Naive thymus-derived CD4-positive, alpha-beta T cell (primary cell): ENCODE results near the gene NSD2. TPM values are rescaled to one million over a fixed set of nuclear protein-coding genes. Genes with fewer than 3 reads are reported as not detected.

Experiments used
- ATAC-seq: fragments of 150-1000 bp; cut with Tn5 transposase; 2 replicates; pipeline ENCODE4 v1.10.0; 2021; ENCODE audit warnings: mild to moderate bottlenecking, moderate library complexity
- CTCF ChIA-PET: fragments of 350-600 bp; sonication (Branson Sonifier 250); formaldehyde crosslinking; loops from one replicate; lab custom pipeline; 2021; ENCODE audit warnings: antibody characterized with exemption; lab: Charles Lee
- POLR2A ChIA-PET: fragments of 350-600 bp; sonication (Branson Sonifier 250); formaldehyde crosslinking; loops from one replicate; lab custom pipeline; 2021; ENCODE audit warnings: antibody characterized with exemption, inconsistent platforms; lab: Charles Lee
- DNase-seq, 9 donors: peaks; one replicate each; pipeline versions ENCODE4 v3.0.0 to v3.0.0-alpha.2; 2020 to 2022; ENCODE audit warnings: mixed read lengths in 1 of 9
- H3K27ac ChIP-seq: one replicate; pipeline ENCODE4 v1.7.0; 2013; ENCODE audit warnings: mild to moderate bottlenecking, low read depth, low read length, moderate library complexity
- H3K27me3 ChIP-seq, 2 donors: one replicate each; pipeline ENCODE4 v1.7.0; 2013; ENCODE audit warnings: low read length in 2 of 2, mild to moderate bottlenecking in 2 of 2, moderate library complexity in 2 of 2; ENCODE audit not compliant: control insufficient read depth in 2 of 2, insufficient read depth in 2 of 2
- H3K36me3 ChIP-seq, 3 experiments: 1 replicate in 2 of 3; 2 replicates in 1 of 3; pipeline ENCODE4 v1.7.0; 2013; ENCODE audit warnings: low read length in 3 of 3, mild to moderate bottlenecking in 3 of 3, moderate library complexity in 1 of 3; ENCODE audit not compliant: insufficient read depth in 3 of 3, control insufficient read depth in 2 of 3
- H3K4me1 ChIP-seq, 2 donors: one replicate each; pipeline ENCODE4 v1.7.0; 2013; ENCODE audit warnings: low read length in 2 of 2, mild to moderate bottlenecking in 2 of 2, moderate library complexity in 1 of 2; ENCODE audit not compliant: control insufficient read depth in 2 of 2, insufficient read depth in 2 of 2
- H3K4me3 ChIP-seq: 2 replicates; pipeline ENCODE4 v1.7.0; 2013; ENCODE audit warnings: mild to moderate bottlenecking, low read length
- H3K9me3 ChIP-seq, 3 experiments: 1 replicate in 2 of 3; 2 replicates in 1 of 3; pipeline ENCODE4 v1.7.0; 2013; ENCODE audit warnings: low read length in 3 of 3; ENCODE audit not compliant: control insufficient read depth in 2 of 3
- H3K27ac Mint-ChIP-seq, 9 donors: one replicate each; pipeline ENCODE4 v1.8.0; 2020 to 2022; ENCODE audit warnings: mixed read lengths in 9 of 9, mild to moderate bottlenecking in 8 of 9, moderate library complexity in 5 of 9, inconsistent platforms in 2 of 9
- H3K27me3 Mint-ChIP-seq, 5 donors: one replicate each; pipeline ENCODE4 v1.8.0; 2021 to 2022; ENCODE audit warnings: mixed read lengths in 5 of 5, mild to moderate bottlenecking in 1 of 5
- H3K36me3 Mint-ChIP-seq, 5 donors: one replicate each; pipeline ENCODE4 v1.8.0; 2020 to 2022; ENCODE audit warnings: mixed read lengths in 5 of 5, mild to moderate bottlenecking in 3 of 5, inconsistent platforms in 1 of 5
- H3K4me1 Mint-ChIP-seq, 7 donors: one replicate each; pipeline ENCODE4 v1.8.0; 2020 to 2022; ENCODE audit warnings: mixed read lengths in 7 of 7, mild to moderate bottlenecking in 3 of 7, inconsistent platforms in 1 of 7
- H3K4me3 Mint-ChIP-seq, 10 donors: one replicate each; pipeline ENCODE4 v1.8.0; 2020 to 2022; ENCODE audit warnings: mild to moderate bottlenecking in 10 of 10, mixed read lengths in 10 of 10, moderate library complexity in 6 of 10, inconsistent platforms in 2 of 10
- H3K9me3 Mint-ChIP-seq, 11 donors: one replicate each; pipeline ENCODE4 v1.8.0; 2020 to 2022; ENCODE audit warnings: mixed read lengths in 11 of 11, mild to moderate bottlenecking in 4 of 11, inconsistent platforms in 1 of 11, moderate library complexity in 1 of 11
- intact Hi-C, 2 donors: fragments of 100-400 bp; cut with micrococcal nuclease; formaldehyde crosslinking; loops; one replicate each; pipeline ENCODE4 v1.15.1; 2023
- polyA plus RNA-seq, 2 donors: library from polyadenylated mRNA; unstranded; fragments of 300-500 nt; fragmentation: Illumina TruSeq; gene quantifications; one replicate each; pipeline ENCODE4 v1.2.3, GENCODE V29; 2021
- total RNA-seq, 6 experiments: library from RNA in 5 of 6; stranded (reverse) in 5 of 6; gene quantifications; 1 replicate in 5 of 6; 2 replicates in 1 of 6; pipeline ENCODE4 v1.2.3 and lab custom pipeline; 2021 to 2026

The NSD2 gene
- total and polyA plus RNA-seq, 7 experiments from 2014 or later = 2.7 to 207 (median 37.3) TPM

DNA sequence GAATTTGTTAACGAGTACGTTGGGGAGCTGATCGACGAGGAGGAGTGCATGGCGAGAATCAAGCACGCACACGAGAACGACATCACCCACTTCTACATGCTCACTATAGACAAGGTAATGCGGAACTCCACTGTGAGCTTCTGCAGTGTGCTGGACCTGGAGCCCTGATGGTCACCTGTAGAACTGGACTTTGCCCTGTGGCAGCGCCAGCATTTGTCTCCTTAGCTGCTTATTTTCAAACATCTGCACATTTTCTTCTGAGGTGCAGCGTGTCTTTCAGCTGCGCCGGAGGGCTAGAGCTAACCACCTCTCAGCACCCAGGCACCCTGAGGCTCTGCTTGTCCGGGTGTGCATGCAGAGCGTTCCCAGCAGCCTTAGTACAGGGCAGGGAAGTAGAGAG is 89.8 kb downstream of the NSD2 start:
- ChIA-PET POLR2A (no interaction called here), CTCF (no interaction called here)
- intact Hi-C loops = no loop called here

DNA sequence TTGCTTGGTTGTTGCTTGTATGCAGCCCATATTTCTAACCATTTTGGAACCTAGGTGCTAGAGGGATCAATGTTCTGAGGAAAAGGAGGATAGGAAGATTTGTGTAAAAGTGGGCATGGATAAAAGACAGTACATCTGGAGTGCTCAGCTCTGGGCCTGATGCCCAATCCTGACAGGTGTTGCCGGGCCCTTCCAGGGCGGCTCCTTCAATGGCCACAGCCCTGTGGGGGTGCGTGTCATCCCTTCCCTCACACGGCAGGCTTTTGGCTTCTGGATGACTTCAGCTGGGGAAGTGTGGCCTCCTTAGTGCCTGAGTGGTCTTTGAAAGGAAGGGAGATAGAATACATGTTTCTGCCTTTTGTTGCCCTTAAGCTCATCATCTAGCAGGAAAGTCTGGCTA is 90.4 kb downstream of the NSD2 start:
- no peak overlapping the region for H3K4me3 Mint-ChIP-seq
- no peaks in the 10 kb centered on the region for H3K27me3 Mint-ChIP-seq
- no peak overlapping the region for H3K27ac ChIP-seq
- H3K4me1 ChIP-seq = no peaks in the 10 kb centered on the region
- no peaks in the 10 kb centered on the region for H3K27me3 ChIP-seq
- ChIA-PET CTCF (no interaction called here), POLR2A (no interaction called here)
- DNase-seq (no peak), ATAC-seq (no peak)
- no peaks in the 10 kb centered on the region for H3K9me3 ChIP-seq
- intact Hi-C loops = no loop called here
- peaks cover 0 to 7% (median 0%) of the 10 kb centered on the region in 7 donors for H3K4me1 Mint-ChIP-seq
- peaks cover 0 to 57% (median 9%) of the 10 kb centered on the region in 3 experiments for H3K36me3 ChIP-seq
- H3K27ac Mint-ChIP-seq = peak overlapping the region in 1 of 9 donors; percentile 83
- no peak overlapping the region for H3K4me3 ChIP-seq
- peaks cover 27 to 64% (median 46%) of the 10 kb centered on the region in 5 donors for H3K36me3 Mint-ChIP-seq
- H3K9me3 Mint-ChIP-seq = no peaks in the 10 kb centered on the region

More for the DNA sequence above, 89.8 kb downstream of the NSD2 start:
- Histone ChIP-seq H3K4me1 (no peaks in the 10 kb centered on the region), H3K27ac (no peak overlapping the region), H3K27me3 (no peaks in the 10 kb centered on the region), H3K36me3 (peaks cover 0 to 60% (median 9%) of the 10 kb centered on the region in 3 experiments), H3K4me3 (no peak overlapping the region), H3K9me3 (no peaks in the 10 kb centered on the region)
- no peaks in the 10 kb centered on the region for H3K9me3 Mint-ChIP-seq
- peaks cover 27 to 65% (median 46%) of the 10 kb centered on the region in 5 donors for H3K36me3 Mint-ChIP-seq
- no peaks in the 10 kb centered on the region for H3K27me3 Mint-ChIP-seq
- H3K27ac Mint-ChIP-seq = no peak overlapping the region
- H3K4me1 Mint-ChIP-seq = peaks cover 0 to 7% (median 0%) of the 10 kb centered on the region in 7 donors
- DNase-seq (no peak), ATAC-seq (no peak)
- no peak overlapping the region for H3K4me3 Mint-ChIP-seq

- Mint-ChIP-seq H3K9me3 (no peaks in the 10 kb centered on the region), H3K4me1 (peaks cover 0 to 7% (median 0%) of the 10 kb centered on the region in 7 donors), H3K27me3 (no peaks in the 10 kb centered on the region), H3K4me3 (no peak overlapping the region), H3K36me3 (peaks cover 24 to 55% (median 46%) of the 10 kb centered on the region in 5 donors), H3K27ac (no peak overlapping the region)
- intact Hi-C loops = no loop called here
- ATAC-seq (no peak), DNase-seq (no peak)
- Histone ChIP-seq H3K4me1 (no peaks in the 10 kb centered on the region), H3K4me3 (no peak overlapping the region), H3K36me3 (peaks cover 0 to 48% (median 9%) of the 10 kb centered on the region in 3 experiments), H3K27ac (no peak overlapping the region), H3K9me3 (no peaks in the 10 kb centered on the region), H3K27me3 (no peaks in the 10 kb centered on the region)
- ChIA-PET POLR2A (no interaction called here), CTCF (no interaction called here)
Measured at GRCh38 chr4:1962980-1963379, 91.8 kb downstream of the NSD2 start.

- ATAC-seq (no peak), DNase-seq (no peak)
- POLR2A ChIA-PET = no interaction called here
- intact Hi-C loops = no loop called here
- H3K36me3 ChIP-seq = peaks cover 0 to 34% (median 9%) of the 10 kb centered on the region in 3 experiments
- H3K27ac ChIP-seq = no peak overlapping the region
- no peak overlapping the region for H3K4me3 ChIP-seq
- Mint-ChIP-seq H3K4me3 (no peak overlapping the region), H3K4me1 (peaks cover 0 to 7% (median 0%) of the 10 kb centered on the region in 7 donors), H3K36me3 (peaks cover 10 to 48% (median 35%) of the 10 kb centered on the region in 5 donors), H3K9me3 (no peaks in the 10 kb centered on the region), H3K27ac (no peak overlapping the region), H3K27me3 (no peaks in the 10 kb centered on the region)
- CTCF ChIA-PET = no interaction called here
- no peaks in the 10 kb centered on the region for H3K9me3 ChIP-seq
- H3K27me3 ChIP-seq = no peaks in the 10 kb centered on the region
- H3K4me1 ChIP-seq = no peaks in the 10 kb centered on the region
Measured at GRCh38 chr4:1964443-1964842, 93.2 kb downstream of the NSD2 start.

DNA sequence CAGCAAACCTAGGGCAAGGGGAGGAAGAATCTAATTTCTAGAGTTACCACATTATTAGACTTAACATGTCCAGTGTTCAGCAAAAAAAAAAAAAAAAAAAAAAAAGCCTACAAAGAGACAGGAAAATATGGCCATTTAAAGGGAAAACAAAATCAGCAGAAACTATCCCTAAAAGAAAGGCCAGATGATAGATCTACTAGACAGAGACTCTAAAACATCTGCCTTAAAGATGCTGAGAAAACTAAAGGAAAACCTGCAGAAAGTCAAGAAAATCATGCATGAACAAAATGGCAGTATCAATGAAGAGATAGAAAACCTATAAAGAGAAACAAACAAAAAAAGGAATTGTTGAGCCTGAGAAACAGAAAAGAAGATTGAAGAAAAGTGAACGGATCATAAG is 93.8 kb downstream of the NSD2 start:
- Histone ChIP-seq H3K9me3 (no peaks in the 10 kb centered on the region), H3K27ac (no peak overlapping the region), H3K27me3 (no peaks in the 10 kb centered on the region), H3K4me1 (no peaks in the 10 kb centered on the region), H3K4me3 (no peak overlapping the region), H3K36me3 (peaks cover 0 to 30% (median 9%) of the 10 kb centered on the region in 3 experiments)
- ATAC-seq = no peak
- no peak for DNase-seq
- H3K4me1 Mint-ChIP-seq = peaks cover 0 to 7% (median 0%) of the 10 kb centered on the region in 7 donors
- H3K36me3 Mint-ChIP-seq = peaks cover 9 to 49% (median 33%) of the 10 kb centered on the region in 5 donors
- peak overlapping the region in 2 of 9 donors; percentile 73 to 75 for H3K27ac Mint-ChIP-seq
- H3K27me3 Mint-ChIP-seq = no peaks in the 10 kb centered on the region
- intact Hi-C loops = no loop called here
- no peaks in the 10 kb centered on the region for H3K9me3 Mint-ChIP-seq
- ChIA-PET CTCF (no interaction called here), POLR2A (no interaction called here)
- no peak overlapping the region for H3K4me3 Mint-ChIP-seq

- ATAC-seq (no peak), DNase-seq (no peak)
- Mint-ChIP-seq H3K9me3 (no peaks in the 10 kb centered on the region), H3K27me3 (no peaks in the 10 kb centered on the region), H3K4me3 (no peak overlapping the region), H3K4me1 (peaks cover 0 to 4% (median 0%) of the 10 kb centered on the region in 7 donors), H3K27ac (peak overlapping the region in 4 of 9 donors; percentile 4 to 44 (median 14)), H3K36me3 (peaks cover 0 to 39% (median 18%) of the 10 kb centered on the region in 5 donors)
- no peaks in the 10 kb centered on the region for H3K27me3 ChIP-seq
- H3K4me3 ChIP-seq = no peak overlapping the region
- no peaks in the 10 kb centered on the region for H3K4me1 ChIP-seq
- H3K36me3 ChIP-seq = peaks cover 0 to 7% (median 0%) of the 10 kb centered on the region in 3 experiments
- CTCF ChIA-PET = no interaction called here
- no peaks in the 10 kb centered on the region for H3K9me3 ChIP-seq
- intact Hi-C loops = no loop called here
- POLR2A ChIA-PET = no interaction called here
- H3K27ac ChIP-seq = no peak overlapping the region
Measured at GRCh38 chr4:1967512-1968149, 96.4 kb downstream of the NSD2 start.
